NCI-H345 treated with DMSO at 0.1 percent for 48 hours (cell line): ENCODE measurements around the gene CABP4.

Experiments used
- DNase-seq: peaks from one replicate; lab custom pipeline; 2025; ENCODE audit not compliant: unreplicated experiment; lab: John Stamatoyannopoulos, UW

Gene CABP4

GRCh38 chr11:67435031-67435726 lies 20.0 kb upstream of the CABP4 start:
- no peak for DNase-seq

- DNase-seq, result no peak
Observed at GRCh38 chr11:67435727-67436458, 19.3 kb upstream of the CABP4 start.

- DNase-seq, result no peak
Observed at GRCh38 chr11:67436459-67437081, 18.6 kb upstream of the CABP4 start.

GRCh38 chr11:67437082-67437808 lies 17.9 kb upstream of the CABP4 start, which contains the start of gene PTPRCAP:
Gene PTPRCAP (minus strand): TSS chr11:67437682. CDS start chr11:67437619, 63 bp downstream.
- DNase-seq, result no peak

DNA sequence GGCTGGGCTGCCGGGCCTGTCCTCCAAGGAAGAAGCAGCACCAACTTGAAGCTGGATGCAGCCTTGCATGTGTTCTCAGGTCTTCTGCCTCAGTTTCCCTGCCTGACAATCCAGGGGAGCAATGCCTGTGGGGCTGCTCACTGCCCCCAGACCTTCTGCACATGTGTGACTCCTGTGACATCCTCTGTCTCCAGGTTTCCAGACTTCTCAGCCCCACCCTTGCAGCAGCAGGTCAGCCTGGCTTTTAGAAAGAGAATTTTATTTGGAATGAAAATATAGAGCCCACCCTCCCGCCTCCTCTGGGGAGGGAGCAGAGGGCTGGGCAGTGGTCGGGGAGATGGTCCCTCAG lies 17.4 kb upstream of the CABP4 start:
- no peak for DNase-seq

- no peak for DNase-seq
Observed at GRCh38 chr11:67438158-67438902, 16.8 kb upstream of the CABP4 start.

GRCh38 chr11:67439321-67440228 lies 15.6 kb upstream of the CABP4 start:
- no peak for DNase-seq

DNA sequence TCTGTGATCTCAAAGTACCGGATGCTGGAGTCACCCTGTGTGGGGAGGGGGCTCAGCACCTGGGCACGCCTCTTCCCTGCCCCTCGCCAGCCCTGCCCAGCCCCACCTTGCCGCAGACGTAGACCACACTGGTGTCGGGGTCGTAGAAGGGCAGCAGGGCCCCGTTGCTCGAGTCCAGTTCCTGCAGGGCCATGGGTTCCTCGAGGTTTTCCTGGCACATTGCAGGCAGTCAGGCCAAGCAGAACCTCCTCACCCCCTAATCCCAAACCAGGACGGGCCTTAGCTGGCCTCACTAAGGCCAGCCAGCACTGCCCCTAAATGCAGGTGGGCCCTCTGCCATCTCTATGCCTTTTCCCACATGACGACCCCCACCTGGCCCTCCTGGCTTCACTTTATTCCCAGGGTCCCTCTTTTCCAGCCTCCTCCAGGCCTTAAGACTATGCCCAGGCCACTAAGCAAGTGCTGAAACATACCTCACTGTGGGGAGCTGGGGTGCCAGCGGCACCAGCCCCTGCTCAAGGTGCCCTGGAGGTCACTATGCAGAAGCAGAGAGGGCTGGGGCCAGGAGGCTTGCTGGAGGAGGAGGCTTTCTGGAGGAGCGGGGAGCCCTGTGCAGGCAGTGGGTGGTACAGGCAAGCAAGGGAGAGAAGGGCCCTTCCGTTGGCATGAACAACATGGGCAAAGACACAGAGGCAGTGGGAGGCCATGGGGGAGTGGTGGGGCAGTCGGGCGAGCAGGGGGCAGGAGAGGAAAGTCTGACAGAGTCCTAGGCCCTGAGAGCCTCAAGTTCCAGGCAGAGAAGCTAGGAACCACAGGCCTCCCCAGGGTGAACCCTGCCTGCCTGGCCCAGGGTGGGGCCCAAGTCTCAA lies 14.7 kb upstream of the CABP4 start:
- DNase-seq, result no peak

DNA sequence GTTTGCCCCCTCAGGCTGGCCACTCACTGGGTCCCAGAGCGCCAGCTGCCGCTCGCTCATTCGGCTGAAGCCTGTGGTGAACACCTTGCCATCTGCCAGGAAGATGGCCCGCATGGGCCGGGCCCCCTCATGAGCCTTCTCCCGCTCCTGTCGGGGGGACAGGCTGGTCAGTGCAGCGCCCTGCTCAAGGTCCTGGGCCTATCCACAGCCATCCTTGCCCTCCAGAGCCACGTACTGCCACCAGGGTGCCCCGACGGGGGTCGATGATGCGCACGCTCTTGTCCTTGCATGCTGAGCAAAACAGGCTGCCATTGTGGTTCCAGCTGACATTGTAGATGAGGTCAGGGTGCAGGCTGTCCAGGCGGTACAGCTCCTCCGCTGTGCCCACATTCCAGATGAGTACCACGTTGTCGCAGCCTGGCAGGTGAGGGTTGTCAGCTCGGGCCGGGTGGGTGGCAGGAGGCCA lies 14.0 kb upstream of the CABP4 start:
- DNase-seq, result no peak

- DNase-seq, result no peak
Observed at GRCh38 chr11:67441731-67442351, 13.3 kb upstream of the CABP4 start.

DNA sequence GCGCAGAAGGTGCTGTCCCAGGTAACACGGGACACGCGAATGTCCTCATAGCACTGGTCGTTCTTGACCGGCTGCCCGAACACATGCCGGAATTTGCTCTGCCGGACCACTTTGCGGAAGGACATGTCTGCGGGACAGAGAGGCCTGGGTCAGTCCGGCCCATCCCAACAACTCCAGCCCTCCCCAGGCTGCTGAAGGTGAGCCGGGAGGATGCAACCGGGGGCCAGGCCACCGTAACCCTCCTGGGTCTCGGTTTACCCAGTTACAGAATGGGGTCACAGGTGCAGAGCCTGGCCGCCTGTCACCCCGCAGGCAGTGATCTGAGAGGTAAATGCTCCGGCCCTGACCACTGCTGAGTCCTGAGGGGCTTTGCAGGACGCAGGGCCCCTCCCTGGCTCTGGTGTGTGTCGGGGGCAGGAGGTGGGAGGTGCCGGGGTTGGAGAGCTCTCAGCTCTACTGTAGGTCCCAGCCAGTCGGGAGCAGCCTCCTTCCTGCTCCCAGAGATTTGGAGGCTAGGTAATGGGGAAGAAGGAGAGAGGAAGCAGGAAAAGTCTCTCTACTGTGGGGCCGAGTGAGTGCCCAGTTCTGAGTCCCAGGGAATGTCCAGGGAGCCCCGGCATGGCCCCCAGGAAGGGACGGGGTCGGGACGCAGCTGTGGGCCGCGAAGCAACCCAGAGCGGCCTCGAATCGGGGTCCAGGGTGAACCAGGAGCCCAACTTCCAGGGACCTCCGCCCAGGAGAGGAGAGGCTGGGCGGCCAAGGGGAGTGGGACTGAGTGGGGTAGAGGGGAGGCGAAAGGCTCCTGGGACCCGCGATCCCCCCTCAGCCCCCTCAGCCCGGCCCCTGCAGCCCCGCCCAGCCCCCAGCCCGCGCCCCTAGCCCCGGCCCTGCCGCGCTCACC lies 12.4 kb upstream of the CABP4 start:
- DNase-seq, result no peak

DNA sequence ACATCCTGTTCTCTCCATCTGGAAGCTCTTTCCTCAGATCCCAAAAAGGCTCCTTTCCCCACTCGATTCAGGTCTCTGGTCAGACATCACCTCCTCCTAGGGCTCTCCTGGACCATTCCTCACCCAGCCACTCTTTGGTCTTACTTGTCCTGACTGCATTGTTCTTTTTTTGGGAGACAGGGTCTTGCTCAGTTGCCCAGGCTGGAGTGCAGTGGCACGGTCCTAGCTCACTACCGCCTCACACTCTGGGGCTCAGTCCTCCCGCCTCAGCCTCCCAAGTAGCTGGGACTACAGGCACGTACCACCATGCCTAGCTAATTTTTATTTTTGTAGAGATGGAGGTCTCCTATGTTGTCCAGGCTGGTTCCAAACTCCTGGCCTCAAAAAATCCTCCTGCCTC lies 9.6 kb upstream of the CABP4 start:
- DNase-seq, result no peak

DNA sequence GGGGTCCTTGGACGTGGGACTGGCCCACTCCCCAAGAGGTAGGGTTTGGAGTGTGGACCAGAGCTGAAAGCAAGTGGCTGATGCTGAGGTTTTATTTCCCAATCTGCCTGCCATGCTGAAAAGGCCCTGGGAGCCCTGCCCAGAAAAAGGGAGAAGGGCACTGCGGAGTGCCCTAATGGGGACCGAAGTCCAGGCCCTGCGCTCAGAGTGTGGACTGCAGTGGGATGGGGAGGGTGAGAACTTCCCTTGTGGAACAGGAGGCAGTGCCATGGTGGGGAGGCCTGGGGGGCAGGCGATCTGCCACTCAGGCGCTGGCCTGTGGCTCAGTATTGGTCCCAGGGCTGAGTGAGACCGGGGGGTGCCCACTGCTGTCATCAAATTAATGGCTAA lies 6.9 kb upstream of the CABP4 start:
- no peak for DNase-seq

- DNase-seq, result no peak
Observed at GRCh38 chr11:67449116-67449844, 5.9 kb upstream of the CABP4 start.

DNA sequence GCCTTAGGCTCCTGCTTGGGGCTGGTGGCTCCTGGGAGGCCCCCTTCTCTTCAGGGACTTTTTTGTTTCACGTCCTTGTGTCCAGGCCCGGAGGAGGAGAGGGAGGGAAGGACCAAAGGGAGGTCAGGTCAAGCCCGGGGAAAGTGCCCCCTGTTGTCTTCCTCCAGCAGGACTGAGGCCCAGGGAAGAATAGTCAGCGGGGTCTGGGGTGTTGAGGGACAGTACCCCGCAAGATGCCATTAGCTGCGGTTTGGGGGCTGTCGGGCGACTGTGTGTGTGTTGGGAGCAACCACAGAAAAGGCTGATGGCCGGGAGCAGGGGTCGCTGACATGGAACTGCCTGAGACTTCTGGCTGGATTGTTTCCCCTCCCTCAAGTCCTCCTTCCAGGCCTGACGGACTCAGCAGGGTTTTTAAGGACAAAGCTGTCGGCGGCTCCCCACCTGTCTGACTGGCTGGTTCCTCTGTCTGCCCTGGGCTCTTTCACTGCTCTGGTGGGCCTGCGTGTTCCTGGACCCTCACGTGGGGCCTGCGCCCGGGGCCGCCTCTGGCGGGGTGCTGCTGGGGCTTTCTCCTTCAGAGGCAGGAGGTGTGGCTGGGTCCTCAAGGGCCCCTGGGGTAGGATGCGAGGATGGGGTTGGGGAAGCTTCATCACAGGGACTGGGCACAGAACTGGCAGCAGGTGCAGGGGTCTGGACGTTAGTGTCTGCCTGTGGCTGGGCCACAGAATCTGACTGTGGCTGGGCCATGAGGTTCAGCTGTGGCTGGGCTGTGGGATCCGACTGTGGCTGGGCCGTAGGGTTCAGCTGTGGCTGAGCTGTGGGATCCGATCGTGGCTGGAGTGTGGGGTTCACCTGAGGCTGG lies 4.1 kb upstream of the CABP4 start:
- DNase-seq, result no peak

DNA sequence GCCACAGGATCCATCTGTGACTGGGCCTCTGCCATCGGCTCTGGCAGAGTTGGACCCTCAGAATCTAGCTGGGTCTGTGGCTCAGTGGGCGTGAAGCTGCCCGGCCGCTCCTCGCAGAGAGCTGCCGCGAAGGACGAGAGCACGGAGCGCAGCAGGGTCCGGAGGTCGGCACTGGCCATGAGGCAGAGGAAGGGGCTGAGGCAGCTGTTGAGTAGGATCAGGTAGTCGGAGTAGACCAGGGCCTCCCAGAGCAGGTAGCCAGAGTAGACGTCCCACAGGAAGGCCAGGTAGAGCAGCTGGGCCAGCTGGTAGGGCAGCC lies 3.5 kb upstream of the CABP4 start:
- no peak for DNase-seq
